Measurements from ENCODE around the gene SLC38A11. TPM values are rescaled to one million over a fixed set of nuclear protein-coding genes. Genes with fewer than 3 reads are reported as not detected.

Gene SLC38A11
- total RNA-seq, 1 experiment from 2014 or later, result not detected

DNA sequence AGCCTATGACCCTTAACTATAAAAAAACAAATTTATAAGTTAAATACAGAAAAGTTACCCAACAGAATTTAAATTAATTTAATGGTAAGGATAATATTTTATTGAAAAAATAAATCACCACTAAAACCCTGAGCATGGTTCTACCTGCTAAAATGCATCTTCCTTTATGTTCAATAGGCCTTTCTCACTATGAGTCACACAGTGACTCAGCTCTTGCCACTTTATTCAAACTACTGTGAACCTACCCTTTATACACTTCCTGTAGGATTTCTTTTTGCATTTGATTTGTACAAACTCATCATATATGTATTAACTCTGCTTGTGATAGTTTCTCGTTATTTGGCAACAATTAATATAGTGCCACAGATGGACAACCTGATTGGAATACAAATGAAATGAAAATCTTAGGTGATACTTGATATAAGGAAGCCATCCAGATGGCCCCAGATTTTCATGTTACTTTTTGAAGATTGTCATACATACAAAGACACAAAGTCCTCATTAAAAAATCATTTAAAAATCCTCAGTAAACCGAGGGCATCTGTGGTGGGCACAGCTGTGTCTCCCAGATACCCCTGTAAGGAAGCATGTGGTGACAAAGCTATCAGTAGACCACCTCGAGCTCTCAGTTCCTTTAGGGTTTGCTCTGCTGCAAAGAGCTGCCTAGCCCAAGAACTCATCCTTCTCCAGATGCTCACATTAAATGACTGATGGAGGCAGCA, 58.5 kb downstream of the SLC38A11 start:
- intact Hi-C loops (cut with micrococcal nuclease), result no loop called here
- Mint-ChIP-seq H3K9me3 (ENCODE audit: unreplicated experiment) (no peaks in the 10 kb centered on the region), H3K27ac (ENCODE audit: low read depth, unreplicated experiment) (peak overlapping the region; percentile 85), H3K36me3 (ENCODE audit: insufficient read depth, unreplicated experiment) (no peaks in the 10 kb centered on the region), H3K27me3 (ENCODE audit: insufficient read depth, unreplicated experiment) (no peaks in the 10 kb centered on the region), H3K4me3 (ENCODE audit: unreplicated experiment) (no peak overlapping the region), H3K4me1 (ENCODE audit: insufficient read depth, unreplicated experiment) (peaks cover 15% of the 10 kb centered on the region)
- ChIA-PET POLR2A (interaction anchor here (2.1 to 2.4 kb wide), 2 partner anchors 49 to 55 kb away, joined by 12 to 13 read pairs; partner anchors contain the start of gene COBLL1), CTCF (interaction anchor here (0.6 to 1.7 kb wide), 6 partner anchors 9 to 337 kb away, joined by 3 to 7 read pairs (median 3); partner anchors contain the start of gene COBLL1)
- TF ChIP-seq, protein P1, sequence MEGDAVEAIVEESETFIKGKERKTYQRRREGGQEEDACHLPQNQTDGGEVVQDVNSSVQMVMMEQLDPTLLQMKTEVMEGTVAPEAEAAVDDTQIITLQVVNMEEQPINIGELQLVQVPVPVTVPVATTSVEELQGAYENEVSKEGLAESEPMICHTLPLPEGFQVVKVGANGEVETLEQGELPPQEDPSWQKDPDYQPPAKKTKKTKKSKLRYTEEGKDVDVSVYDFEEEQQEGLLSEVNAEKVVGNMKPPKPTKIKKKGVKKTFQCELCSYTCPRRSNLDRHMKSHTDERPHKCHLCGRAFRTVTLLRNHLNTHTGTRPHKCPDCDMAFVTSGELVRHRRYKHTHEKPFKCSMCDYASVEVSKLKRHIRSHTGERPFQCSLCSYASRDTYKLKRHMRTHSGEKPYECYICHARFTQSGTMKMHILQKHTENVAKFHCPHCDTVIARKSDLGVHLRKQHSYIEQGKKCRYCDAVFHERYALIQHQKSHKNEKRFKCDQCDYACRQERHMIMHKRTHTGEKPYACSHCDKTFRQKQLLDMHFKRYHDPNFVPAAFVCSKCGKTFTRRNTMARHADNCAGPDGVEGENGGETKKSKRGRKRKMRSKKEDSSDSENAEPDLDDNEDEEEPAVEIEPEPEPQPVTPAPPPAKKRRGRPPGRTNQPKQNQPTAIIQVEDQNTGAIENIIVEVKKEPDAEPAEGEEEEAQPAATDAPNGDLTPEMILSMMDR (IDR thresholded peaks at IDR 0.05; ENCODE audit: unreplicated experiment), result no peak
- DNase-seq (ENCODE audit: unreplicated experiment), result peak; percentile 75
- no TSS peak for BruUV-seq (replicated peaks)

DNA sequence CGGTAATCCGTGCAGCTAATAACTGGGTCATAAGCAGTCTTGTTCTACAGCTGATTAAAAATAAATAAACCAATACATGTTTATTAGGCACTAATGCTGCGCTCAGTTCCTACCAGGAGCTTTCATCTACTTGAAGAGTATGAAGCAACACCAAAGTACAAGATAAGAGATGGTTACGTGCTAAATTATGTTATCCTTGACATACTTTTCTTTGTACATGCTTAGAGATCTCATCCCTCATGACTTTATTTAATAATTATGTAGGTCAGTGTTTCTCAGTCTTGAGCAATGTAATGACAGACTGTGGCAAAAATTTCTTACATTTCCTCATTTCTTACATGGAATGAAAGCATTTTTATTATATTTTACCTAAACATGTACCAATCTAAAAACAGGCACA, 59.1 kb downstream of the SLC38A11 start:
- no peak overlapping the region for H3K27ac Mint-ChIP-seq (ENCODE audit: low read depth, unreplicated experiment)
- intact Hi-C loops (cut with micrococcal nuclease), result no loop called here

GRCh38 chr2:164891460-164891859, 63.9 kb downstream of the SLC38A11 start:
- Mint-ChIP-seq H3K27ac (ENCODE audit: low read depth, unreplicated experiment) (no peak overlapping the region), H3K27me3 (ENCODE audit: insufficient read depth, unreplicated experiment) (no peaks in the 10 kb centered on the region), H3K4me1 (ENCODE audit: insufficient read depth, unreplicated experiment) (no peaks in the 10 kb centered on the region), H3K4me3 (ENCODE audit: unreplicated experiment) (no peak overlapping the region), H3K9me3 (ENCODE audit: unreplicated experiment) (no peaks in the 10 kb centered on the region), H3K36me3 (ENCODE audit: insufficient read depth, unreplicated experiment) (no peaks in the 10 kb centered on the region)
- CTCF ChIA-PET, result interaction anchor here (0.8 to 1.7 kb wide), 3 partner anchors 9 to 50 kb away, joined by 3 to 5 read pairs (median 4); partner anchors contain the start of gene COBLL1
- no TSS peak for BruUV-seq (replicated peaks)
- POLR2A ChIA-PET, result interaction anchor here (1.1 kb wide), 1 partner anchor 10 kb away, joined by 4 read pairs; no protein-coding TSS in a partner anchor
- intact Hi-C loops (cut with micrococcal nuclease), result no loop called here
- DNase-seq (ENCODE audit: unreplicated experiment), result no peak
- TF ChIP-seq, protein P1 (IDR thresholded peaks at IDR 0.05; ENCODE audit: unreplicated experiment), result no peak

More for the DNA sequence above, 59.1 kb downstream of the SLC38A11 start:
- Mint-ChIP-seq H3K27me3 (ENCODE audit: insufficient read depth, unreplicated experiment) (no peaks in the 10 kb centered on the region), H3K36me3 (ENCODE audit: insufficient read depth, unreplicated experiment) (no peaks in the 10 kb centered on the region), H3K4me3 (ENCODE audit: unreplicated experiment) (no peak overlapping the region), H3K9me3 (ENCODE audit: unreplicated experiment) (no peaks in the 10 kb centered on the region), H3K4me1 (ENCODE audit: insufficient read depth, unreplicated experiment) (peaks cover 15% of the 10 kb centered on the region)
- TF ChIP-seq, protein P1 (IDR thresholded peaks at IDR 0.05; ENCODE audit: unreplicated experiment), result no peak
- no TSS peak for BruUV-seq (replicated peaks)
- CTCF ChIA-PET, result interaction anchor here (0.7 to 1.2 kb wide), 3 partner anchors 8 to 54 kb away, joined by 3 to 4 read pairs (median 4); partner anchors contain the start of gene COBLL1
- POLR2A ChIA-PET, result interaction anchor here (2.1 to 2.4 kb wide), 2 partner anchors 48 to 54 kb away, joined by 12 to 13 read pairs; partner anchors contain the start of gene COBLL1
- no peak for DNase-seq (ENCODE audit: unreplicated experiment)

- no peak overlapping the region for H3K4me3 Mint-ChIP-seq (ENCODE audit: unreplicated experiment)
- ChIA-PET CTCF (interaction anchor here (0.6 to 1.1 kb wide), 2 partner anchors 8 to 10 kb away, joined by 3 to 6 read pairs; no protein-coding TSS in a partner anchor), POLR2A (no interaction called here)
- no peak for DNase-seq (ENCODE audit: unreplicated experiment)
- no peaks in the 10 kb centered on the region for H3K36me3 Mint-ChIP-seq (ENCODE audit: insufficient read depth, unreplicated experiment)
- TF ChIP-seq, protein P1 (IDR thresholded peaks at IDR 0.05; ENCODE audit: unreplicated experiment), result no peak
- no peaks in the 10 kb centered on the region for H3K27me3 Mint-ChIP-seq (ENCODE audit: insufficient read depth, unreplicated experiment)
- BruUV-seq (replicated peaks), result no TSS peak
- no peaks in the 10 kb centered on the region for H3K4me1 Mint-ChIP-seq (ENCODE audit: insufficient read depth, unreplicated experiment)
- H3K27ac Mint-ChIP-seq (ENCODE audit: low read depth, unreplicated experiment), result no peak overlapping the region
- intact Hi-C loops (cut with micrococcal nuclease), result no loop called here
- H3K9me3 Mint-ChIP-seq (ENCODE audit: unreplicated experiment), result no peaks in the 10 kb centered on the region
Observed at GRCh38 chr2:164890544-164890943, 64.8 kb downstream of the SLC38A11 start.

All from MCF 10A (cell line).